ENCODE data around the gene TTC9B.
"Not testable (repeated sequence)": the region's sequence is repeated elsewhere in the genome, so short reads cannot be mapped to it uniquely, and the experiment has no call there.

Gene TTC9B

GRCh38 chr19:40232479-40232878 lies 14.3 kb upstream of the TTC9B start:
- DNase-seq: no peak

DNA sequence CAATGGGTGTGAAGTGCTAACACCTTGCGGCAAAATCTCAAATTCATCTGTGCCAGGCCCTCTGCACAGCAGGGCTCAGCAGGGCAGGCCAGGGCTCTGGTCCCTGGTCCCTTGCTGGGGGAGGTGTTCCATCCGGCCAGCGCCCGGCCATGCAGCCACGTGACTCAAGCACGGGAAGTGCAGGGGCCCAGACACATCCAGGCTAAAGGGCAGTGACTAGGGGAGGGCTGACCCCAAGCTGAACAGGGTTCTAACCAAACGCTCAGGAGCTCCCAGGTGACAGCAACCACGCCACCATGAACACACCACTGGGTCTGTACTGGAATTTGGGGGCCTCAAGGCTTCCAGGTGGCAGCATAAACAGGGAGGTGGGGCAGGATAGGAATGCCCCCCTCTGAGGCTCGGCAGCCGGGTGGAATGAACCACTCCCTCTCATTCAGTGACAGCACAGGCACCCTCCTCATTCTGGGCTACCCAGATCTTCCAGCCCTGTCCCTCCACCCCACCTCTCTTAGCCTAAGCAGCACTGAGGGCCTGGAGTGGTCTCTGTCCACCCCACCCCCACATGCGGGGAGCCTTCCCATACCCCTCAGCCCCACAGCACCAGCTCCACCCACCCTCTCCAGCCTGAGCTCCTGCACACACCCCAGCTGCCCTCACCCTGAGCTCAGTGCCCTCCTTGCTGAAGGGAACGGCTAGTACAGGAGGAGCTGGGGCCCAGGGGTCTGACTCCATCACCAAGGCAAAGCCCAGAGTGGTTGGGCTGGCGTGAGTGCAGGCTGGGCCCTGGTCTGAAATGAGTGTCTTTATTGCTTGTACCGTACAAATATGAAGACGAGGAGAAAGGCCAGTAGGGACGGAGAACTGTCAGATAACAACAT lies 13.6 kb upstream of the TTC9B start:
- DNase-seq: no peak

- no peak for DNase-seq
Measured at GRCh38 chr19:40231057-40231456, 12.9 kb upstream of the TTC9B start.

DNA sequence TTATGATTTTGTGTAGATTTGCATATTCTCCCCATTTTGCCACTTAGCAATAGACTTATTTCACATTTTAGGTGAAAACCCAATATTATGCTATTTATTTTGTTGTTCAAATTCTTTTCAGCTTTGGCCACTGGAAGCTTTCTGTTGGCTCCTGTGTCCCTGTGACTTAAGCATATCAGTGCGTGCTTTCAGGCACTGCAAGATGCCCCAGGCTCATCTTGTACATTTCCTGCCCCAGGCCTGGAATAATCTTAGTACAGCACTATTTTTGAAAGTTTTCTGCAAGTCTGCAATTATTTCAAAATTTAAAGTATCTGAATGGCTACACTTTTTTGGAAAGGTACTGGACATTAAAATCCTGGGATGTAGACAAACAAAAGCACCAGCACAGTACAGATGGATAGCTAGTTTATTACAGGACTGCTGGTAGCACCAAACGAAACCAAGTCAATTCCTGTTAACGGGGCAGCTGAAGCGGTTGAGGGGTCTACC lies 11.8 kb upstream of the TTC9B start:
- DNase-seq: no peak

- DNase-seq: no peak
Measured at GRCh38 chr19:40229484-40229883, 11.3 kb upstream of the TTC9B start.

DNA sequence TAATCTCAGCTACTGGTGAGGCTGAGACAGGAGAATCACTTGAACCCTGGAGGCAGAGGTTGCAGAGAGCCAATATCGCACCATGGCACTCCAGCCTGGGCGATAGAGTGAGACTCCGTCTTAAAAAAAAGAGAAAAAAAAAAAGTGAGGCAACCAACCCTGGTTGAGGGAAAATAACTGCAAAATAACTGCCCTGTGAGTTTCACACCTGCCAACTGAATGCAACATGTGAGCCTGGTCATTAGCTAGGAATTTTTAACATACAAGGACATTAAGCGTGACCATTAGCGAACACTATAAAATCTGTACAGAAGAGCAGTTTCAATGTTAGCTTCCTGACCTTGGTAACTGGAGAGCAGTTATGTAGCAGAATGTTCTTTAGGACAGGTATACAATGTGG lies 10.7 kb upstream of the TTC9B start:
- DNase-seq: no peak

DNA sequence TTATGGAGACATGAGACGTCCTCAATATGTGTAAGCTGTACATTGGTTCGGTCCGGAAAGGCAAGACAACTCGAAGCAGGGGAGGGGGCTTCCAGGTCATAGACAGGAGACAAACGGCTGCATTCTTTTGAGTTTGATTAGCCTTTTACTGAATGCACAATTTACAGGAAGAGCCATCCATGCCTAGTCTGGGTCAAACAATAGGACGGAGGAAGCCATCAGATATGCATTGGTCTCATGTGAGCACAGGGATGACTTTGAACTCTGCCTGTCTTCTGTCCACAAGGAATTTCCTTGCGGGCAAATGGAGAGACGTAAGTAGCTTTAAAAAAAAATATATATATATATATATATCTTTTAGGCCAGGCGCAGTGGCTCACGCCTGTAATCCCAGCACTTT lies 10.2 kb upstream of the TTC9B start:
- DNase-seq: no peak

DNA sequence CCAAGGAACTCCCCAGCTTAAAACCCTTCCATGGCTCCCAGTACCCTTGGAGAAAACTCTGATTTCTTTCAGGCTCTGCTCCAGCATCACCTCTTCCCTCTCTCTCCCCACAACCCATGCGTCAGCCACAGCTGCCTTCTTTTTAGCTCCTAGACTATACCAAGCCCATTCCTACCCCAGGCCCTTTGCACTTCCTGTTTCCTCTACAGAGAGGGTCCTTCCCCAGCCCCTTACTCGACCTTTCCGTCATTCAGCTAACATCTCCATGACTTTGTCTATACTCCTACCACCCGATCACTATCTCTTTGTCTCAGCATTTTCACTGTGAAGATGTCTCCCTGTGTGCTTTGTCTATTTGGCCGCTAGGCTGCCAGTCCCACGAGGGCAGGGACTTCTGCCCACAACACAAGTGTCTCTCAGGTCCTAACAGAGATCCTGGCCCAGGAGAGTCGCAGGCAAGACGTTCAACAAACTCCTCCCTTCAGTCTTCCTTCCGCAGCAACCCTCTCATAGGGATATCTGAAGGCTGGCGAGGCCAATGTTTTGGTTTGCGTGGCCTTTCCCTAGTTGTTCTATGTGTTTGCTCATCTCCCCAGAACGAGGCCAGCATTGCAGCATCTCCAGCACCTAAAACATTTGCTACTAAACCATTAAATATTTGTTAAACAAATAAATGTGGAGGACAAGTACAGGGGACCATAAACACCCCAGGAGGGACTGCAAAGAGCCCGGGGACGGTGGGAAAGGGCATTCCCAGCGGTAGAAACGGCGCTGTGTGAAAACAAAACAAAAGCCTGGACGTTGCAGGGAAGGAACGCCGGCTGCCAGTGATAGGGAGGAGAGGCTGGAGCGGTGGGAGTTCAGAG lies 7.5 kb upstream of the TTC9B start:
- no peak for DNase-seq

DNA sequence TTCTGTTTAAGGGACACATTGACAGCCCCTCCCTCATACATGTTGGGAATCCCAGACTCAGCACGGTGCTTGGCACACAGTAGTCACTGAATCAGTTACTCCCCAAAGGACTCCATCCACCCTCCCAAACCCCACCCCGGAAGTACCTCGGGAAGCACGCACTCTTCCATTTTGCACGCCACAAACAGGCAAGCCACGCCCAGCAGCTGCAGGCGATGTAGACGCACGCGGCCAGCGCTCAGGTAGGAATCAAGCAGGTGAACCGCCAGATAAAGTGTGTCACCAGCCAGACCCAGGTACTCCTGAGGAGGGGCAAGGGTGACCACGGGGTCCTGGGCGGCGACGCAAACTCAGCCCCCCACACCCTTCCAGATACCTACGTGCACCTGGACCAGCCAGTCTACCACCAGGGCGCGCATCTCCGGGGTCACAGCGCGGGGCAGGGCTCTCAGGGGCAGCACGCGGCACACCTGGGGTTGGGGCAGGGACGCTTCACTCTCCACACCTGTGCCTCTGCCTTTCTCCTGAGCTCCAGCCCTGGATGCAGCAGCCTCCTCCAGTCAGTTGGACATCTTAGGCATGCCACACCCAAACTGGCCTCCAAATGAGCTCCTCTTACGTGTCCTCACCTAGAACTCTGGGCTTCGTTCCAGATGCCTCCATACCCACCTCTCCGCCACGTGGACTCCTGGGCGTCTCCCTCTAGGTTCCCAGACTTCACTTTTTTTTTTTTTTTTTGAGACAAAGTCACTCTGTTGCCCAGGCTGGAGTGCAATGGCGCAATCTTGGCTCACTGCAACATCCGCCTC lies 6.4 kb upstream of the TTC9B start:
- DNase-seq: no peak

GRCh38 chr19:40223135-40223822 lies 5.1 kb upstream of the TTC9B start:
- no peak for DNase-seq

GRCh38 chr19:40221858-40222619 lies 3.9 kb upstream of the TTC9B start:
- DNase-seq: no peak

GRCh38 chr19:40220674-40221073 lies 2.5 kb upstream of the TTC9B start:
- no peak for DNase-seq

DNA sequence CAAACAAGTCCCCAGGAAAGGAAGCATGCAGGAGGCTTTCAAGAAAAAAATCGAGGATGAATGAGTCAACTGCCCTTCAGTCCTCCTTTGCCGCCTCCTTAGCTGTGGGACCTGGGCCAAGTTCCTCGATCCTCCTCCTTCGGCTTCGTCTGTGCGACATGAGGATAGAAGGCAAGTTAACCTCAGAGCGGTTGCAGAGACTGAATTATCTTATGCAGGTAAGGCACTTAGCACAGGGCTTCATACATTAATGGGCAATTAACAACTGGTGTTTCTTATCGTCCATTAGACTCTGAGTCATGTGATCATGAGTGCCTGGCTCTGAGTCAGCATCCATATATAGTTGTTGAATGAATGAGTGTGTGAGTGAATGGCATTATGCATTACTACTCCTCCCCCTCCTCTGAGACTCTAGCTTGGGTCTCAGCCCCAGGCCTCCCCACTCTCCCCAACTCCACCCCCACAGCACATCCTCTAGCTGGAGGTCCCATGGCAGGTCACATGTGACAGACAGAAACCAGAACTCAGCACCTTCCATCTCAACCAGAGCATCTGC lies 1.6 kb upstream of the TTC9B start:
- no peak for DNase-seq

- DNase-seq: not testable (repeated sequence)
Measured at GRCh38 chr19:40219029-40219428, 845 bp upstream of the TTC9B start.

- no peak for DNase-seq
Measured at GRCh38 chr19:40217027-40217810, 965 bp downstream of the TTC9B start.

- no peak for DNase-seq
Measured at GRCh38 chr19:40216777-40217026, 1.5 kb downstream of the TTC9B start.

DNA sequence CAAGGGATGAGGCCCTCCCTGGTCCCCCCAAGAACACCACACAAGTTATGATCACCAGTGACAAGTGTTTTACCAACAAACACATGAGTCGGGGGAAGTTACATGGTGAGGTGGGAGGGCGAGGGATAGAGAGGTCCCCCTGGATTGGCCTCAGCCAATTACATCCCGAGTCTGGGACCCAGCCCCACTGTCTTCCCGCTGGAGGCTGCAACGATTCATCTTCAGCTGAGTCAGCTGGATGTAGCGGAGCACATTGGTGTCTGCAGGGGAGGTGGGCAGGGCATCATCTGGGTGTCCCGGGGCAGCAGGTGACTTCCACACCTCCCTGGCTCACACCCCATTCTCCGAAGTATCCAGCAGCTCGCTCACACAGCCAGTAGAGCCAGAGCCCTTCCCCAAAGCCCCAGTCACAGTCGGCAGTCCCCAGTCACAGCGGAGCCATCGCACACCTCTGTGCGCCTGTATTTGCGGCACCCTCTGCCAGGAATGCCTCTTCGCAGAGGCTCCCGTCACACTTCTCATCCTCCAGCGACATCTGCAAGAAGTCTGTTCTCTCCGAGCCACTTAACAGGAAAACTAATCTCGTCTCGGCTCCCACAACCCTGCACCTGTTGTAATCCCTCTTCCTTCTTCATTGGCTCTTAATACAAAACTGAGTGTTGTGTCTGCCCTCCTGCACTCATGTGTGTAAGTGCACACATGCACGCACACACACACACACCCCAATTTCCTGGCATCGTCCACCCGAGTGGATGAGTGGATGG lies 2.0 kb downstream of the TTC9B start:
- DNase-seq: no peak

DNA sequence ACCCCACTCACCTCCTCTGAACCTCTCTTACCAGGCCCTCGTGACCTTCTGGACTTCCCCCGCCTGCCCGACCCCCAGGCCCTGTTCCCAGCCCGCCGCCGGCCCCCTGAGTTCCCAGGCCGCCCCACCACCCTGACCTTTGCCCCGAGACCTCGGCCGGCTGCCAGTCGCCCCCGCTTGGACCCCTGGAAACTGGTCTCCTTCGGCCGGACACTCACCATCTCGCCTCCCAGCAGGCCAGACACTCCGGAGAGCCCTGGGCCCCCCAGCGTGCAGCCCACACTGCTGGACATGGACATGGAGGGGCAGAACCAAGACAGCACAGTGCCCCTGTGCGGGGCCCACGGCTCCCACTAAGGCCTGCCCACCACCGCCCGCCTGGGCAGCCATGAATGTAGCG lies 3.2 kb downstream of the TTC9B start:
- no peak for DNase-seq

DNA sequence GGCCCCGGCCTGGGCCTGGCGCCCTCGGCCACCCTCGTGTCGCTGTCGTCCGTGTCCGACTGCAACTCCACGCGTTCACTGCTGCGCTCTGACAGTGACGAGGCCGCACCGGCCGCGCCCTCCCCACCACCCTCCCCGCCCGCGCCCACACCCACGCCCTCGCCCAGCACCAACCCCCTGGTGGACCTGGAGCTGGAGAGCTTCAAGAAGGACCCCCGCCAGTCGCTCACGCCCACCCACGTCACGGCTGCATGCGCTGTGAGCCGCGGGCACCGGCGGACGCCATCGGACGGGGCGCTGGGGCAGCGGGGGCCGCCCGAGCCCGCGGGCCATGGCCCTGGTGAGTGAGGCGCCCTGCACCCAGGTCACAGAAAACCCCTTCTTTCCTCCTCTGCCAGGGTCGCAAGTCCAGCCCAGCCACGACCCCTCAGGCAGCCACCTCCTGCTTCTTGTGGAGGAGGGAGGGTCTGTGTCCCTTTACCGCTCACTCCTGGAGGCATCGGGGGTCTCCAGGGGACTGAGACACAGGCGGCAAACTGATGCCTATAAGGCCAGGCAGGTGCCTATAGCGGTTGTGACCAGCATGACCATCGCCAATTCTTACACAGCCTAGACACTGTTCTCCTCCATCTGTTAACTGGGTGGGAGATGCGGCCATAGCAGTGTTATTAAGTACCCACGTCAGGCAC lies 4.2 kb downstream of the TTC9B start:
- no peak for DNase-seq

All from cortex of kidney (tissue), 1 donor.